Kidney capillary endothelial cell (primary cell): ENCODE results near the gene STAB2.

Experiments used
- DNase-seq: peaks from one replicate; pipeline ENCODE4 v3.0.0-alpha.2; 2018; ENCODE audit warnings: low spot score

The STAB2 gene

GRCh38 chr12:103586791-103587370, at the start of gene STAB2:
STAB2 (plus strand) TSS chr12:103587273; CDS start chr12:103587477, 204 bp downstream.
- DNase-seq, result no peak

- DNase-seq, result peak; percentile 8
These were observed 48.7 kb upstream of the STAB2 start for GRCh38 chr12:103538397-103538796.

GRCh38 chr12:103540319-103540718, 46.8 kb upstream of the STAB2 start:
- no peak for DNase-seq

- DNase-seq, result no peak
These were observed 45.0 kb upstream of the STAB2 start for GRCh38 chr12:103542078-103542477.

- DNase-seq, result no peak
These were observed 40.1 kb upstream of the STAB2 start for GRCh38 chr12:103546959-103547358.

GRCh38 chr12:103547376-103547775, 39.7 kb upstream of the STAB2 start:
- no peak for DNase-seq

- DNase-seq, result no peak
These were observed 39.1 kb upstream of the STAB2 start for GRCh38 chr12:103547929-103548328.

GRCh38 chr12:103548622-103549601, 38.2 kb upstream of the STAB2 start:
- DNase-seq, result peak; percentile 58

GRCh38 chr12:103556890-103557627, 30.0 kb upstream of the STAB2 start:
- DNase-seq, result no peak

GRCh38 chr12:103557628-103558010, 29.5 kb upstream of the STAB2 start:
- DNase-seq, result no peak

- DNase-seq, result no peak
These were observed 28.2 kb upstream of the STAB2 start for GRCh38 chr12:103558879-103559278.

GRCh38 chr12:103560604-103561101, 26.4 kb upstream of the STAB2 start:
- DNase-seq, result peak; percentile 65

- DNase-seq, result no peak
These were observed 25.9 kb upstream of the STAB2 start for GRCh38 chr12:103561174-103561573.

- DNase-seq, result no peak
These were observed 20.7 kb upstream of the STAB2 start for GRCh38 chr12:103566398-103566797.

- no peak for DNase-seq
These were observed 17.8 kb upstream of the STAB2 start for GRCh38 chr12:103569278-103569677.

GRCh38 chr12:103571286-103571685, 15.8 kb upstream of the STAB2 start:
- DNase-seq, result no peak

- DNase-seq, result no peak
These were observed 14.6 kb upstream of the STAB2 start for GRCh38 chr12:103572312-103573045.

GRCh38 chr12:103573185-103573584, 13.9 kb upstream of the STAB2 start:
- DNase-seq, result no peak

- DNase-seq, result no peak
These were observed 8.1 kb upstream of the STAB2 start for GRCh38 chr12:103578926-103579325.

GRCh38 chr12:103580026-103580425, 7.0 kb upstream of the STAB2 start:
- no peak for DNase-seq

GRCh38 chr12:103583008-103583407, 4.1 kb upstream of the STAB2 start:
- DNase-seq, result no peak

- no peak for DNase-seq
These were observed 941 bp upstream of the STAB2 start for GRCh38 chr12:103586132-103586531.
